ENCODE results near the gene PLCH1. TPM values are rescaled to one million over a fixed set of nuclear protein-coding genes. Genes with fewer than 3 reads are reported as not detected.

The PLCH1 gene
- total and polyA plus RNA-seq, 5 donors: 1.1 to 6.3 (median 3.4) TPM

GRCh38 chr3:155431856-155432570 is 312.9 kb downstream of the PLCH1 start:
- Histone ChIP-seq H3K4me3 (ENCODE audit: low read length) (no peak overlapping the region), H3K4me1 (ENCODE audit: control insufficient read depth, insufficient read depth, low read length) (no peaks in the 10 kb centered on the region), H3K9me3 (ENCODE audit: control insufficient read depth, low read length) (no peaks in the 10 kb centered on the region), H3K27ac (ENCODE audit: low read length) (no peak overlapping the region), H3K27me3 (ENCODE audit: control insufficient read depth, insufficient read depth) (no peaks in the 10 kb centered on the region)
- ATAC-seq (no peak), DNase-seq (no peak)
- intact Hi-C loops (cut with DNase I): no loop called here
- 72% methylated on average over 7 of the region's 7 CpGs for WGBS

DNA sequence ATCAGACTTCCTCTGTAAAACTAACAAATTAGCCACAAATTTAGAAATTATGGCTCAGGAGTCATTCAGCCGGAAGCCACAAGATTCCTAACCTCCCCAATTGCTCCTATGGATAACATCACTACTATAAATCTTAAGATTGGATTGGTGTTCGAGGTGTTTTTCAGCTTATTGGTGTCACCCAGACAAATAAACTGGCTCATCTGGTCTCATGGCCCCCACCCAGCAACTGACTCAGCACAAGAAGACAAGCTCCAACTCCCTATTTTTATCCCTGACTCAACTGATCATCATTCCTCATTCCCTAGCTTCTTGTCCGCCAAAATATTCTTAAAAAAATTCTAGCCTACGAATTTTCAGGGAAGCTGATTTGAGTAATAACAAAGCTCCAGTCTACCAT is 316.3 kb downstream of the PLCH1 start:
- no peak overlapping the region for H3K4me3 ChIP-seq (ENCODE audit: low read length)
- H3K27me3 ChIP-seq (ENCODE audit: control insufficient read depth, insufficient read depth): no peaks in the 10 kb centered on the region
- no peak overlapping the region for H3K27ac ChIP-seq (ENCODE audit: low read length)
- ATAC-seq: no peak
- H3K4me1 ChIP-seq (ENCODE audit: control insufficient read depth, insufficient read depth, low read length): no peaks in the 10 kb centered on the region
- no peaks in the 10 kb centered on the region for H3K9me3 ChIP-seq (ENCODE audit: control insufficient read depth, low read length)
- WGBS: 82% methylated on average over 4 of the region's 4 CpGs
- DNase-seq: no peak
- intact Hi-C loops (cut with DNase I): no loop called here

DNA sequence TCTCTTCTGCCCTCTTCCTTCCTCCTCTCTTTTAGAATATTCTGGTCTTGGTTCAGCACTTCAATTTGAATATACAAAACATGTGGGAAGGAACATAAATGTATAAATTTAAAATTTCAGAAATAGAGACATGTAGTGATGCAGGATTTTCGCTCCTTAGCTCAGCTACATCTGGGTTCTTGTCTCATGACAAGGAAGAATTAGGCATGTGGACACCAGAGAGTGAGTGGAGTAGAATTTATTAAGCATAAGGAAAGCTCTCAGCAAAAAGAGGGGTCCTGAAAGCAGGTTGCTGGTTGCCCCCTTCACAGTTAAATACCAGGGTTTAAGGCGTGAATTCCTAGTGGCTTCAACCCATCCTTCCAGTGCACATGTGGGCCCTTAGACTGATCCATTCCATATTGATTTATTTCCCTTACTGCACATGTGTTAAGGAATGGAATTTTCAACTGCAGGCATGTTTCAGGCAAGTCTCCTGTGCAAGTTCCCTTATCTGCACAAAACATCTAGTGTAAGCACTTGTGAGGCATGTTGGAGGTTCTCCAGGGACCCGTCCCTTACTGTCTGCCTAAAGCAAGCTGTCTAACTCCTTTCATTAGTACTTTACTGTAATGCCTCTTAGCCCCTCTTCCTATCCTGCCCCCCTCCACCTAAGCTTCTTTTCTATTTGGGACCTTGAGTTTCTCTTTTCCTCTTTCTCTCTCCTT is 318.2 kb downstream of the PLCH1 start:
- Histone ChIP-seq H3K9me3 (ENCODE audit: control insufficient read depth, low read length) (no peaks in the 10 kb centered on the region), H3K4me3 (ENCODE audit: low read length) (no peak overlapping the region), H3K27ac (ENCODE audit: low read length) (no peak overlapping the region), H3K4me1 (ENCODE audit: control insufficient read depth, insufficient read depth, low read length) (no peaks in the 10 kb centered on the region), H3K27me3 (ENCODE audit: control insufficient read depth, insufficient read depth) (no peaks in the 10 kb centered on the region)
- WGBS: 83% methylated on average over 3 of the region's 3 CpGs
- ATAC-seq (no peak), DNase-seq (no peak)
- intact Hi-C loops (cut with DNase I): no loop called here

- Histone ChIP-seq H3K27me3 (ENCODE audit: control insufficient read depth, insufficient read depth) (no peaks in the 10 kb centered on the region), H3K4me3 (ENCODE audit: low read length) (no peak overlapping the region), H3K9me3 (ENCODE audit: control insufficient read depth, low read length) (no peaks in the 10 kb centered on the region), H3K27ac (ENCODE audit: low read length) (no peak overlapping the region), H3K4me1 (ENCODE audit: control insufficient read depth, insufficient read depth, low read length) (no peaks in the 10 kb centered on the region)
- intact Hi-C loops (cut with DNase I): no loop called here
- ATAC-seq: no peak
- 70% methylated on average over 2 of the region's 2 CpGs for WGBS
- DNase-seq: no peak
Measured at GRCh38 chr3:155425396-155425795, 319.5 kb downstream of the PLCH1 start.

GRCh38 chr3:155424323-155424710 is 320.6 kb downstream of the PLCH1 start:
- intact Hi-C loops (cut with DNase I): no loop called here
- no peak for DNase-seq
- no peak for ATAC-seq
- no peaks in the 10 kb centered on the region for H3K9me3 ChIP-seq (ENCODE audit: control insufficient read depth, low read length)
- H3K4me3 ChIP-seq (ENCODE audit: low read length): no peak overlapping the region
- no peaks in the 10 kb centered on the region for H3K27me3 ChIP-seq (ENCODE audit: control insufficient read depth, insufficient read depth)
- no peaks in the 10 kb centered on the region for H3K4me1 ChIP-seq (ENCODE audit: control insufficient read depth, insufficient read depth, low read length)
- no peak overlapping the region for H3K27ac ChIP-seq (ENCODE audit: low read length)

- Histone ChIP-seq H3K4me1 (ENCODE audit: control insufficient read depth, insufficient read depth, low read length) (no peaks in the 10 kb centered on the region), H3K27ac (ENCODE audit: low read length) (no peak overlapping the region), H3K4me3 (ENCODE audit: low read length) (no peak overlapping the region), H3K27me3 (ENCODE audit: control insufficient read depth, insufficient read depth) (no peaks in the 10 kb centered on the region), H3K9me3 (ENCODE audit: control insufficient read depth, low read length) (no peaks in the 10 kb centered on the region)
- WGBS: 58% methylated on average over 6 of the region's 6 CpGs
- no peak for ATAC-seq
- intact Hi-C loops (cut with DNase I): no loop called here
- DNase-seq: no peak
Measured at GRCh38 chr3:155423526-155424322, 321.1 kb downstream of the PLCH1 start.

DNA sequence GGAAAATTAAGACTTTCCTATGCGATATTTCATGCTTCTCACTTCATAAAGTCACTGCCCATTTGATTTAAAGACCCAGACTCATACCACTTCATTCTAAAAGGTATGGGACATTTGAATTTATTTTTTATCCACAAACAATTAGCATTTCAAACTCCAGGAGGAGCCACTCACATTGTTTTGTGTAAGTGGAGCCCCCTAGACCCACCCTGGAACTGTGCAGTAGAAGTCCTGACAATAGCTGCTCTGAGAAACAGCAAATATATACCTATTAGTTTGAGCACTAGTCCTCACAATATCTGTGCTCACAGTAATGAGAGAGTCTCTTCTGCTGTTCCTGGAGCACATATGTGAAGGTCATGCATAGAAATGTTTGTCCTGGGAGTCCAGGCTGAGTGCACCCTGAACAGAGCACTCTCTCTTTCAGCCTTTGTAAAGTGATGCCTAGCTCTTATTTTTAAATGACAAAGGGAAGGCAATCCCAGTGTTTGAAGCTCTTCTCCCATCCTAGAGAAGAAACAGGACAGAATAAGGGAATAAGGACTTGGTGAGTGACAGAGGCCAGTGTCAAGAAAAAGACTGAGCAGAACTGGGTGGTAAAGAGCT is 323.9 kb downstream of the PLCH1 start:
- Histone ChIP-seq H3K27ac (ENCODE audit: low read length) (no peak overlapping the region), H3K27me3 (ENCODE audit: control insufficient read depth, insufficient read depth) (no peaks in the 10 kb centered on the region), H3K4me1 (ENCODE audit: control insufficient read depth, insufficient read depth, low read length) (no peaks in the 10 kb centered on the region), H3K4me3 (ENCODE audit: low read length) (no peak overlapping the region), H3K9me3 (ENCODE audit: control insufficient read depth, low read length) (no peaks in the 10 kb centered on the region)
- 64% methylated on average over 1 of the region's 1 CpG for WGBS
- intact Hi-C loops (cut with DNase I): no loop called here
- DNase-seq (no peak), ATAC-seq (no peak)

GRCh38 chr3:155420406-155420805 is 324.5 kb downstream of the PLCH1 start:
- H3K4me1 ChIP-seq (ENCODE audit: control insufficient read depth, insufficient read depth, low read length): no peaks in the 10 kb centered on the region
- H3K4me3 ChIP-seq (ENCODE audit: low read length): no peak overlapping the region
- ATAC-seq (no peak), DNase-seq (no peak)
- intact Hi-C loops (cut with DNase I): no loop called here
- 52% methylated on average over 4 of the region's 4 CpGs for WGBS
- no peak overlapping the region for H3K27ac ChIP-seq (ENCODE audit: low read length)
- no peaks in the 10 kb centered on the region for H3K27me3 ChIP-seq (ENCODE audit: control insufficient read depth, insufficient read depth)
- H3K9me3 ChIP-seq (ENCODE audit: control insufficient read depth, low read length): no peaks in the 10 kb centered on the region

GRCh38 chr3:155418407-155418806 is 326.5 kb downstream of the PLCH1 start:
- DNase-seq: peak; percentile 21 to 82 (median 65)
- Histone ChIP-seq H3K27me3 (ENCODE audit: control insufficient read depth, insufficient read depth) (no peaks in the 10 kb centered on the region), H3K9me3 (ENCODE audit: control insufficient read depth, low read length) (no peaks in the 10 kb centered on the region), H3K27ac (ENCODE audit: low read length) (no peak overlapping the region), H3K4me3 (ENCODE audit: low read length) (no peak overlapping the region), H3K4me1 (ENCODE audit: control insufficient read depth, insufficient read depth, low read length) (no peaks in the 10 kb centered on the region)
- intact Hi-C loops (cut with DNase I): no loop called here
- ATAC-seq: peak in 1 of 2 donors; percentile 60
- WGBS: 29% methylated on average over 2 of the region's 2 CpGs

GRCh38 chr3:155417119-155417517 is 327.8 kb downstream of the PLCH1 start:
- intact Hi-C loops (cut with DNase I): no loop called here
- H3K27me3 ChIP-seq (ENCODE audit: control insufficient read depth, insufficient read depth): no peaks in the 10 kb centered on the region
- no peaks in the 10 kb centered on the region for H3K4me1 ChIP-seq (ENCODE audit: control insufficient read depth, insufficient read depth, low read length)
- H3K27ac ChIP-seq (ENCODE audit: low read length): no peak overlapping the region
- ATAC-seq (no peak), DNase-seq (no peak)
- no peak overlapping the region for H3K4me3 ChIP-seq (ENCODE audit: low read length)
- WGBS: 90% methylated on average over 3 of the region's 3 CpGs
- H3K9me3 ChIP-seq (ENCODE audit: control insufficient read depth, low read length): no peaks in the 10 kb centered on the region

Data from right cardiac atrium (tissue), 5 donors.